Measurements from ENCODE around the gene CDC42SE1. TPM values are rescaled to one million over a fixed set of nuclear protein-coding genes. Genes with fewer than 3 reads are reported as not detected.

Gene CDC42SE1
- total and polyA plus RNA-seq, 9 of the 15 experiments (the other 6 are each of a cell fraction or from before 2014, with no cell fraction given): 78.1 to 189 (median 114) TPM

DNA sequence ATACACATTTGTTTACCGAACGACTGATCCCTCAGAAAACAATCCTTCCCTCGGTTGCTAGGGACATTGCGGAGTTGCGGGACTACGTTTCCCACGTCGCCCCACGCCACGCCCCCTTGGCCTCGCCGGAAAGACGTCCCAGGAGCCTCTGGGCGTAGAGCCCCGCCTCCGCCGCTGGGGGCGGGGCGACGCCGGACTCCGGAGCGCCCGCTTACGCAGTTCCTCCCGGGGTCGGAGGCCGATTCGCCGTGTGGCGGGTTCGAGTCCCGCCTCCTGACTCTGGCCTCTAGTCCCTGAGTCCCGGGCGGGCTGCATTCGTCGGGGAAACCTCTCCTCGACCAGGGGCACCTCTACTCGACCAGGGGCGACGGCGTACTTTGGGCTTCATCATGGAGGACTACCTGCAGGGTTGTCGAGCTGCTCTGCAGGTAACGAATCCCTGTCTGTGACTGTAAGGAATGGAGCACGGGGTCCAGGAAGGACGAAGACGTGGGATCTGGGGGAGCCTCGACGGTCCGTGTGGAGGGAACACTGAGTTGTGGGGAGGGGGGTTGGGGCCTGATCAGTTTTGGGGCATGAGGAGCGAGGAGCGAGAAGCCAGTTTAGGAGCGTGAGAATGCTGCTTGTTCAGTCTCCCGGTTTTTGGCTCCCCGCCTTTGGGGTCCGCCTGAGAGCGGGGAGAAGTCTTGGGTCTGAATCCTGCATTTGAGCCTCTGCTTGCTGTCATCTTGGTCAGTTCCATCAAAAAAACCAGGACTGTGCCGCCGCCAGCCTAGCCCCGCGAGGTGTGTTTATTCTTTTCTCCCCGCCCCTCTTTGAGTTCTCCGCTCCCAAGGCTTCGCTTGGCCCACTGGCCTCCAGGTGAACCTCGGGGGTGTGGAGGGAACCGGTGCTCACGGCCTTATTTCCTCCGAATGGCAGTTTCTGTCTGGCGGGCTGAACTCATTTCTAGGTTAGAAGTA lies 50.9 kb downstream of the CDC42SE1 start, which contains the start of gene PRUNE1 (continued):
- TF ChIP-seq, protein P1, sequence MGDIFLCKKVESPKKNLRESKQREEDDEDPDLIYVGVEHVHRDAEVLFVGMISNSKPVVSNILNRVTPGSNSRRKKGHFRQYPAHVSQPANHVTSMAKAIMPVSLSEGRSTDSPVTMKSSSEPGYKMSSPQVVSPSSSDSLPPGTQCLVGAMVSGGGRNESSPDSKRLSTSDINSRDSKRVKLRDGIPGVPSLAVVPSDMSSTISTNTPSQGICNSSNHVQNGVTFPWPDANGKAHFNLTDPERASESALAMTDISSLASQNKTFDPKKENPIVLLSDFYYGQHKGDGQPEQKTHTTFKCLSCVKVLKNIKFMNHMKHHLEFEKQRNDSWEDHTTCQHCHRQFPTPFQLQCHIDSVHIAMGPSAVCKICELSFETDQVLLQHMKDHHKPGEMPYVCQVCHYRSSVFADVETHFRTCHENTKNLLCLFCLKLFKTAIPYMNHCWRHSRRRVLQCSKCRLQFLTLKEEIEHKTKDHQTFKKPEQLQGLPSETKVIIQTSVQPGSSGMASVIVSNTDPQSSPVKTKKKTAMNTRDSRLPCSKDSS (IDR thresholded peaks at IDR 0.05; ENCODE audit: low read depth, partially characterized antibody): no peak
- TF ChIP-seq ILK (tag; IDR thresholded peaks at IDR 0.05; ENCODE audit: borderline replicate concordance, low read depth): no peak
- no peak for TF ChIP-seq NFATC3 (IDR thresholded peaks at IDR 0.05)
- TF ChIP-seq ETS2 (tag; IDR thresholded peaks at IDR 0.05; ENCODE audit: borderline replicate concordance, poor library complexity, severe bottlenecking): no peak
- TF ChIP-seq, protein P2, sequence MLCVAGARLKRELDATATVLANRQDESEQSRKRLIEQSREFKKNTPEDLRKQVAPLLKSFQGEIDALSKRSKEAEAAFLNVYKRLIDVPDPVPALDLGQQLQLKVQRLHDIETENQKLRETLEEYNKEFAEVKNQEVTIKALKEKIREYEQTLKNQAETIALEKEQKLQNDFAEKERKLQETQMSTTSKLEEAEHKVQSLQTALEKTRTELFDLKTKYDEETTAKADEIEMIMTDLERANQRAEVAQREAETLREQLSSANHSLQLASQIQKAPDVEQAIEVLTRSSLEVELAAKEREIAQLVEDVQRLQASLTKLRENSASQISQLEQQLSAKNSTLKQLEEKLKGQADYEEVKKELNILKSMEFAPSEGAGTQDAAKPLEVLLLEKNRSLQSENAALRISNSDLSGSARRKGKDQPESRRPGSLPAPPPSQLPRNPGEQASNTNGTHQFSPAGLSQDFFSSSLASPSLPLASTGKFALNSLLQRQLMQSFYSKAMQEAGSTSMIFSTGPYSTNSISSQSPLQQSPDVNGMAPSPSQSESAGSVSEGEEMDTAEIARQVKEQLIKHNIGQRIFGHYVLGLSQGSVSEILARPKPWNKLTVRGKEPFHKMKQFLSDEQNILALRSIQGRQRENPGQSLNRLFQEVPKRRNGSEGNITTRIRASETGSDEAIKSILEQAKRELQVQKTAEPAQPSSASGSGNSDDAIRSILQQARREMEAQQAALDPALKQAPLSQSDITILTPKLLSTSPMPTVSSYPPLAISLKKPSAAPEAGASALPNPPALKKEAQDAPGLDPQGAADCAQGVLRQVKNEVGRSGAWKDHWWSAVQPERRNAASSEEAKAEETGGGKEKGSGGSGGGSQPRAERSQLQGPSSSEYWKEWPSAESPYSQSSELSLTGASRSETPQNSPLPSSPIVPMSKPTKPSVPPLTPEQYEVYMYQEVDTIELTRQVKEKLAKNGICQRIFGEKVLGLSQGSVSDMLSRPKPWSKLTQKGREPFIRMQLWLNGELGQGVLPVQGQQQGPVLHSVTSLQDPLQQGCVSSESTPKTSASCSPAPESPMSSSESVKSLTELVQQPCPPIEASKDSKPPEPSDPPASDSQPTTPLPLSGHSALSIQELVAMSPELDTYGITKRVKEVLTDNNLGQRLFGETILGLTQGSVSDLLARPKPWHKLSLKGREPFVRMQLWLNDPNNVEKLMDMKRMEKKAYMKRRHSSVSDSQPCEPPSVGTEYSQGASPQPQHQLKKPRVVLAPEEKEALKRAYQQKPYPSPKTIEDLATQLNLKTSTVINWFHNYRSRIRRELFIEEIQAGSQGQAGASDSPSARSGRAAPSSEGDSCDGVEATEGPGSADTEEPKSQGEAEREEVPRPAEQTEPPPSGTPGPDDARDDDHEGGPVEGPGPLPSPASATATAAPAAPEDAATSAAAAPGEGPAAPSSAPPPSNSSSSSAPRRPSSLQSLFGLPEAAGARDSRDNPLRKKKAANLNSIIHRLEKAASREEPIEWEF (CRISPR knock-in tag; IDR thresholded peaks at IDR 0.05): 0 out of 2 replicates have a peak, but pooled peaks have one; percentile 32
- TF ChIP-seq MCM7 (IDR thresholded peaks at IDR 0.05): no peak
- TF ChIP-seq, protein P3, sequence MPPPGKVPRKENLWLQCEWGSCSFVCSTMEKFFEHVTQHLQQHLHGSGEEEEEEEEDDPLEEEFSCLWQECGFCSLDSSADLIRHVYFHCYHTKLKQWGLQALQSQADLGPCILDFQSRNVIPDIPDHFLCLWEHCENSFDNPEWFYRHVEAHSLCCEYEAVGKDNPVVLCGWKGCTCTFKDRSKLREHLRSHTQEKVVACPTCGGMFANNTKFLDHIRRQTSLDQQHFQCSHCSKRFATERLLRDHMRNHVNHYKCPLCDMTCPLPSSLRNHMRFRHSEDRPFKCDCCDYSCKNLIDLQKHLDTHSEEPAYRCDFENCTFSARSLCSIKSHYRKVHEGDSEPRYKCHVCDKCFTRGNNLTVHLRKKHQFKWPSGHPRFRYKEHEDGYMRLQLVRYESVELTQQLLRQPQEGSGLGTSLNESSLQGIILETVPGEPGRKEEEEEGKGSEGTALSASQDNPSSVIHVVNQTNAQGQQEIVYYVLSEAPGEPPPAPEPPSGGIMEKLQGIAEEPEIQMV (tag; conservative IDR thresholded peaks at IDR 0.05; ENCODE audit: low read depth): no peak
- TF ChIP-seq, protein P4, sequence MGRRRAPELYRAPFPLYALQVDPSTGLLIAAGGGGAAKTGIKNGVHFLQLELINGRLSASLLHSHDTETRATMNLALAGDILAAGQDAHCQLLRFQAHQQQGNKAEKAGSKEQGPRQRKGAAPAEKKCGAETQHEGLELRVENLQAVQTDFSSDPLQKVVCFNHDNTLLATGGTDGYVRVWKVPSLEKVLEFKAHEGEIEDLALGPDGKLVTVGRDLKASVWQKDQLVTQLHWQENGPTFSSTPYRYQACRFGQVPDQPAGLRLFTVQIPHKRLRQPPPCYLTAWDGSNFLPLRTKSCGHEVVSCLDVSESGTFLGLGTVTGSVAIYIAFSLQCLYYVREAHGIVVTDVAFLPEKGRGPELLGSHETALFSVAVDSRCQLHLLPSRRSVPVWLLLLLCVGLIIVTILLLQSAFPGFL (CRISPR knock-in tag; IDR thresholded peaks at IDR 0.05): no peak
- no peak for TF ChIP-seq JUNB (CRISPR knock-in tag; conservative IDR thresholded peaks at IDR 0.05)
- 0 out of 2 replicates have a peak, but pooled peaks have one; percentile 46 for TF ChIP-seq PHB2 (IDR thresholded peaks at IDR 0.05; ENCODE audit: low read depth)
- TF ChIP-seq, protein P5, sequence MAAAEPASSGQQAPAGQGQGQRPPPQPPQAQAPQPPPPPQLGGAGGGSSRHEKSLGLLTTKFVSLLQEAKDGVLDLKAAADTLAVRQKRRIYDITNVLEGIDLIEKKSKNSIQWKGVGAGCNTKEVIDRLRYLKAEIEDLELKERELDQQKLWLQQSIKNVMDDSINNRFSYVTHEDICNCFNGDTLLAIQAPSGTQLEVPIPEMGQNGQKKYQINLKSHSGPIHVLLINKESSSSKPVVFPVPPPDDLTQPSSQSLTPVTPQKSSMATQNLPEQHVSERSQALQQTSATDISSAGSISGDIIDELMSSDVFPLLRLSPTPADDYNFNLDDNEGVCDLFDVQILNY (CRISPR knock-in tag; IDR thresholded peaks at IDR 0.05): no peak
- TF ChIP-seq ILF3 (IDR thresholded peaks at IDR 0.05; ENCODE audit: borderline replicate concordance): no peak
- TF ChIP-seq TBP (optimal IDR thresholded peaks at IDR 0.05; ENCODE audit: low read depth, low read length): peak; percentile 40
- no peak for TF ChIP-seq ZNF232 (CRISPR knock-in tag; IDR thresholded peaks at IDR 0.05)
- no peak for TF ChIP-seq KDM2B (CRISPR knock-in tag; IDR thresholded peaks at IDR 0.05)
- no peak for TF ChIP-seq ZNF217 (CRISPR knock-in tag; IDR thresholded peaks at IDR 0.05)

Measured in K562 (cell line).